ENCODE measurements around the gene SPON1.
A peak's percentile ranks its signal among the peaks of the same experiment; 100 is the strongest.

SPON1 gene

GRCh38 chr11:14036469-14036868, 73.9 kb downstream of the SPON1 start:
- DNase-seq (ENCODE audit: low spot score): no peak

DNA sequence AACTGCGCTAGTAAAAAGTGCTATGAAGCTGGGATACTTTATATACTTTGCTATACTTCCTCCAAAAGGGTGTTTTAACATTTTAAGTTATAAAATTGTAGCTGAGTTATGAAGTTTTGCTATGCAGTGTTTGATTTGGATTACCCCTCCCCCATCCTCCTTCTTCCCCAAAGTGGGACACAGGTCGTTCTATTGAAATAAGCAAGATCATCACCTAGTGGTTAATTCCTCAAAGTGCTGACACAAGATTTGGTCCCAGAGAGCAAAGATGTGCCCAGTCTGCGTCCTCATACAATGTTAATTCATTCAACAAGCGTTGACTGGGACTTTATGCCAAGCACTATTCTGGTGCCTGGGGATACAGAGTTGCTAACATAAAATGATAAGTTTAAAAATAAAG, 78.5 kb downstream of the SPON1 start:
- no peak for DNase-seq (ENCODE audit: low spot score)

DNA sequence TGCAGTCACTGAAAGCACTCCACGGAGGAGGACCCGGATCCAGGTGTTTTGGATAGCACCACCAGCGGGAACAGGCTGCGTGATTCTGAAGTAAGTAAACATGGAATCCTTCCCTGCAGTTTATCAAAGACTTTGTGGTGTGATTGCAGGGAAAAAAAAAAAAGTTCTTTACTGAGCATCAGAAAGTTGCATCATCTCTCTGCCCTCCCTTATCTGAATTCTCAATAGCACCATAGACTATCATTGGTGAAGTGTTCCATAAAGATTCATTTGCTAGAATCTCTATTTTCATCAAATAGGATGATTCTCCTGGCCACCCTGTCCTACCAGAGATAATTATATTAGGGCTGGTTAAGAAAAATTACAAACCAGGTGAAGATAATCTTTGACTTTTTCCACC, 79.0 kb downstream of the SPON1 start:
- no peak for DNase-seq (ENCODE audit: low spot score)

GRCh38 chr11:14042686-14043465, 80.4 kb downstream of the SPON1 start:
- no peak for DNase-seq (ENCODE audit: low spot score)

DNA sequence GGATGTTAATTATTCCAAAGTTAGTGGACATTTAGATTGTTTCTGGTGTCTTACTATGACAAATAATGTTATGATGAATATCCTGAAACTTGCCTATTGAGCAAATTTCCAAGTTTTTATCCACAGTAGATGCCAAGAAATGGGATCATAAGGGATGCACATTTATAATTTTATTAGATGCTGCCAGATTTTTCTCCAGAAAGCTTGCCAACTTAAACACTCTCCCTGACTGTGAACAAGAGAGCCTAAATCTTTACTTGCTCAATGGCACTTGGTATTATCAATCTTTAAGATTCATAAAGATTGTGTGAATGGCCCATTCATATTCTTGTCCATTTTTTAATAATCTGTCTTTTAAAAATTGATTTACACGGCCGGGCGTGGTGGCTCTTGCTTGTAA, 82.4 kb downstream of the SPON1 start:
- DNase-seq (ENCODE audit: low spot score): no peak

DNA sequence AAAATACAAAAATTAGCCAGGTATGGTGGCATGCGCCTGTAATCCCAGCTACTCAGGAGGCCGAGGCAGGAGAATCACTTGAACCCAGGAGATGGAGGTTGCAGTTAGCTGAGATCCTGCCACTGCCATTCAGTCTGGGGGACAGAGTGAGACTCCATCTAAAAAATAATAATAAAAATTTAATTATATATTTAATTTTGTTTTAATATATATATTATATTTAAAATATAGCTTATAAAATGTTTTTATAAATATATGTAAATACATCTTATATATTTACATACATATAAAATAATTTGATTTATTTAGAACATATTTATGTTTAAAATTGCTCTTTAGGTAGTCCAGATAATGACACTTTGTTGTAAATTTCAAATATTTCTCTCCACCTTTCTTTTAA, 82.9 kb downstream of the SPON1 start:
- no peak for DNase-seq (ENCODE audit: low spot score)

DNA sequence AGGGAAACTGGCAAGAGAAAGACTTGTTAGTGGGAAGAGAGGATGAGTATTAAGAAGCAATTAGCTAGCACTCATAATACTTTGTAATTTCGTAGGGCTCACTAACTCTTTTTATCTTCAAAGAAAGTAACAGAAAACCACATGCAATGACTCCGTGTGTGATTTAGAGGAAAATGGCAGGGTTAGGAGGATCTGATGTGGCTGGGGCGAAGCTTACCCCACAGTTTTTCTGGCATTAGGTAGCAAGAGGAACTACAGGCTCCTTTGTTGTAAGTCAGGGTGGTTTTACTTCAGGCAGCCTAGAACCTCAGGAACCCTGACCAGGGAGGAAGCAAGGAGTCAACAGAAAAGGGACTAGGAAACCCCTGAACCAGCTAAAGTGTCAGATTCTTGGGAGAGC, 89.7 kb downstream of the SPON1 start:
- no peak for DNase-seq (ENCODE audit: low spot score)

GRCh38 chr11:14054116-14055107, 91.9 kb downstream of the SPON1 start:
- DNase-seq (ENCODE audit: low spot score): no peak

- no peak for DNase-seq (ENCODE audit: low spot score)
Measured at GRCh38 chr11:14055936-14056335, 93.4 kb downstream of the SPON1 start.

GRCh38 chr11:14058061-14058460, 95.5 kb downstream of the SPON1 start:
- DNase-seq (ENCODE audit: low spot score): no peak

GRCh38 chr11:14059491-14059890, 97.0 kb downstream of the SPON1 start:
- no peak for DNase-seq (ENCODE audit: low spot score)

GRCh38 chr11:14061721-14062120, 99.2 kb downstream of the SPON1 start:
- no peak for DNase-seq (ENCODE audit: low spot score)

GRCh38 chr11:14065141-14065540, 102.6 kb downstream of the SPON1 start:
- DNase-seq (ENCODE audit: low spot score): no peak

DNA sequence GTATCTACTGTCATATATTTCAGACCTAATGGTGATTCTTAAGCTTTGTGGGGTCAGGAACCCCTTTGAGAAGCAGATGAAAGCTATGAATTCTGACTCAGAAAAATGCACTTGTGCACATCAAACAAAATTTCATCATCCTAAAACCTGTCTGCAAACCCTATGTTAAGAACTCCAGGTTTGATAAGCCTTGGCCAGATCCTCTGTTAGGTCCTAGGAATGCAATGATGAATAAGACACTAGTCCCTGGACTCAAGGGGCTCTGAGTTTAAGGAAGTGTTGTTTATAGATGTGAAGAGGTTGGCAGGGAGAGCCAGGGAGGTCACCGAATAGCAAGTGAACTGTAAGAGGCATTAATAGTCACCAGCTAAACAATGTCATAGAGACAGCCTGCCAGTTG, 103.2 kb downstream of the SPON1 start:
- DNase-seq (ENCODE audit: low spot score): no peak

GRCh38 chr11:14067686-14068085, 105.2 kb downstream of the SPON1 start:
- no peak for DNase-seq (ENCODE audit: low spot score)

- DNase-seq (ENCODE audit: low spot score): no peak
Measured at GRCh38 chr11:14070896-14071295, 108.4 kb downstream of the SPON1 start.

DNA sequence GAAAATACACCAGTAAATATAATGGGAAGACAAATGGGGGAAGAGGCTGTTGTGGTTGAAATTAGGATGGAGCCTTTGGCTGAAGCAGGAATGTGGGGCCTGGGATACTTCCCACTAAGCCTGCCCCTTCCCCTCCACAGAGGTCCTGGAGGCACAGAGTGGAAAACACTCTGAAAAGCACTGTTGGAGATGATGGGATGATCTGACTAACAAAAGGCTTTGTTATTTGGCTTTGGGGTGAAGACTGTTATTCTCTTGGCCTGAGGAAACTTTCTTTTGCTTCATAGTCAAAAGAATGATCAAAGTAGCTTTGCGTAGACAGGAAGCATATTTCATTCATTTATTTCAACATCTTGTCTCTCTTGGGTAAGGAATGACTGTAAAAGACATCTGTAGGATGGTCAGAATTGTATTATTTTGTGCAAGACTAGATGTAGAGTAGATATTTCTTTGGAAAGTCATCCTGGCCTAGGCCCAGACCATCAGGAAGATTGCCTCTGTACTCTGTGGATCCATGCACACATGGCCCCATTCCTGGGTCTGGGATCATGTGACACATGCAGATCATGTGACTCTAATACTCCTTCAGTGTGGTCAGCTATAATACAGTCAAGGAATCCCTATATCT, 111.4 kb downstream of the SPON1 start:
- DNase-seq (ENCODE audit: low spot score): no peak

- DNase-seq (ENCODE audit: low spot score): peak; percentile 68
Measured at GRCh38 chr11:14075118-14076078, 112.9 kb downstream of the SPON1 start.

GRCh38 chr11:14079011-14079410, 116.5 kb downstream of the SPON1 start:
- DNase-seq (ENCODE audit: low spot score): peak; percentile 17

DNA sequence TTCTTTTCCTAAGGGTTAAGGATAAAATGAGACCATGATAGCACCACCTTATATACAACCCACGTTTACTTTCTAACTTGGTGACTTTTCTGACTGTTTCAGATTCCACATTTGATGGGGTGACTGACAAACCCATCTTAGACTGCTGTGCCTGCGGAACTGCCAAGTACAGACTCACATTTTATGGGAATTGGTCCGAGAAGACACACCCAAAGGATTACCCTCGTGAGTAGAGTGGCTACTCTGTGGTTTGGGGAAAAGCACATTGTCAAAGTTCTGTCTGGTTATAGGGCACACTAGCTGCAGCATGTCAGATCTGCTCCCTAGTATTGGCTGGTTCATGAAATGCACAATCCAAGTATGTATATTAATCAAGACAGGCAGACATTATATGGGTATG, 117.3 kb downstream of the SPON1 start:
- DNase-seq (ENCODE audit: low spot score): no peak

- DNase-seq (ENCODE audit: low spot score): no peak
Measured at GRCh38 chr11:14081581-14082231, 119.2 kb downstream of the SPON1 start.
